Measurements from ENCODE around the gene CEP41. TPM values are rescaled to one million over a fixed set of nuclear protein-coding genes. Genes with fewer than 3 reads are reported as not detected.

The CEP41 gene
- total RNA-seq, 1 donor from 2014 or later = 16.4 TPM

DNA sequence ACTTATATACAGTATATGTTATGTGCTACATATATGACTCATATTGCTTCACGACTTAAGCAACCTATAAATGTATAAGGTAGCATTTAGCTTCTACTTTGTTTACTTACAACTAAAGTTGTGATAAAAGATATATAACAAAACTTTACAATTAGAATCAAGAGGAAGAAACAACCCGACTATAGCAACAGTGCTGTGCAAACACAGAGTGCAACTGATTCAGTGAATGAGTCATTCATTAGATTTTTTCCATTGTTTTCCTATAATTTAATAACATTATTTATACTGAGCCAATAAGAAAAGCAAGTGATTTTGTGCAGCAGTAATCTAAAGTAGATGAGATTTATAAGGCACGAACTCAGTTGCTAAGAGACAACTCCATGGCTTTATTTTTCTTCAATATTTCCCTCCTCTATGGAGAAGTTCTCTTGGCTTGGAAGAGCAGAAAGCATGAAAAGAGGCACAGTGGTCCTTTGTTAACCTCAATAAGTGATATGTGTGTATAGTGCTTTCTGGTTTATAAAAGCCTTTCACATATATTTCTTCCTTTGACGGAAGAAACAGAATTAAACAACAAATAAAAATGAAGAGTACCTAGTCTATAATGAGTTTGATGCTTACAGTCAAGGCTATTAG, 19.8 kb downstream of the CEP41 start:
- peaks cover 32% of the 10 kb centered on the region for H3K4me1 Mint-ChIP-seq (ENCODE audit: unreplicated experiment)
- DNase-seq (ENCODE audit: extremely low spot score, unreplicated experiment) = no peak
- no peaks in the 10 kb centered on the region for H3K9me3 Mint-ChIP-seq (ENCODE audit: unreplicated experiment)
- no peaks in the 10 kb centered on the region for H3K27me3 Mint-ChIP-seq (ENCODE audit: unreplicated experiment)
- H3K27ac Mint-ChIP-seq (ENCODE audit: unreplicated experiment) = peak overlapping the region; percentile 78
- no peaks in the 10 kb centered on the region for H3K36me3 Mint-ChIP-seq (ENCODE audit: unreplicated experiment)
- H3K4me3 Mint-ChIP-seq (ENCODE audit: unreplicated experiment) = no peak overlapping the region
- TF ChIP-seq, protein P1, sequence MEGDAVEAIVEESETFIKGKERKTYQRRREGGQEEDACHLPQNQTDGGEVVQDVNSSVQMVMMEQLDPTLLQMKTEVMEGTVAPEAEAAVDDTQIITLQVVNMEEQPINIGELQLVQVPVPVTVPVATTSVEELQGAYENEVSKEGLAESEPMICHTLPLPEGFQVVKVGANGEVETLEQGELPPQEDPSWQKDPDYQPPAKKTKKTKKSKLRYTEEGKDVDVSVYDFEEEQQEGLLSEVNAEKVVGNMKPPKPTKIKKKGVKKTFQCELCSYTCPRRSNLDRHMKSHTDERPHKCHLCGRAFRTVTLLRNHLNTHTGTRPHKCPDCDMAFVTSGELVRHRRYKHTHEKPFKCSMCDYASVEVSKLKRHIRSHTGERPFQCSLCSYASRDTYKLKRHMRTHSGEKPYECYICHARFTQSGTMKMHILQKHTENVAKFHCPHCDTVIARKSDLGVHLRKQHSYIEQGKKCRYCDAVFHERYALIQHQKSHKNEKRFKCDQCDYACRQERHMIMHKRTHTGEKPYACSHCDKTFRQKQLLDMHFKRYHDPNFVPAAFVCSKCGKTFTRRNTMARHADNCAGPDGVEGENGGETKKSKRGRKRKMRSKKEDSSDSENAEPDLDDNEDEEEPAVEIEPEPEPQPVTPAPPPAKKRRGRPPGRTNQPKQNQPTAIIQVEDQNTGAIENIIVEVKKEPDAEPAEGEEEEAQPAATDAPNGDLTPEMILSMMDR (IDR thresholded peaks at IDR 0.05) = no peak

DNA sequence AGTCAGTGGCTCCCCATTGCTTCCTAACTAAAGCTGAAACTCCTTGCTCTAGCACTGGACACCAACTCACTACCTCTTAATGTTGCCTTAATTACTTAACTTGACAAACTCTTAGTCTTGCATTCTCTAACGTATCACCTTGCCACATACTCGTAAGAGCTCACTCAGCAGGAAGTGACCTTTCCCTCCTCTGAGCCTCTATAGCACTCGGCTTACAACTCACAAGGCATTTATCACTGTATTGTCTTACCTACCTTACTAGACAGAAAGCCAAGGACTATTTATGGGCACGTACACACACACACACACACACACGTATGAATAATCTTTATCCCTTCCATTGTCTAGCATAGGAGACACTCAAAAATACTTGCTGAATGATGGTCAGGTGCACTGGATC, 21.2 kb downstream of the CEP41 start:
- no peaks in the 10 kb centered on the region for H3K27me3 Mint-ChIP-seq (ENCODE audit: unreplicated experiment)
- peaks cover 32% of the 10 kb centered on the region for H3K4me1 Mint-ChIP-seq (ENCODE audit: unreplicated experiment)
- DNase-seq (ENCODE audit: extremely low spot score, unreplicated experiment) = no peak
- H3K9me3 Mint-ChIP-seq (ENCODE audit: unreplicated experiment) = no peaks in the 10 kb centered on the region
- H3K4me3 Mint-ChIP-seq (ENCODE audit: unreplicated experiment) = no peak overlapping the region
- TF ChIP-seq, protein P1 (IDR thresholded peaks at IDR 0.05) = no peak
- H3K27ac Mint-ChIP-seq (ENCODE audit: unreplicated experiment) = no peak overlapping the region
- no peaks in the 10 kb centered on the region for H3K36me3 Mint-ChIP-seq (ENCODE audit: unreplicated experiment)

DNA sequence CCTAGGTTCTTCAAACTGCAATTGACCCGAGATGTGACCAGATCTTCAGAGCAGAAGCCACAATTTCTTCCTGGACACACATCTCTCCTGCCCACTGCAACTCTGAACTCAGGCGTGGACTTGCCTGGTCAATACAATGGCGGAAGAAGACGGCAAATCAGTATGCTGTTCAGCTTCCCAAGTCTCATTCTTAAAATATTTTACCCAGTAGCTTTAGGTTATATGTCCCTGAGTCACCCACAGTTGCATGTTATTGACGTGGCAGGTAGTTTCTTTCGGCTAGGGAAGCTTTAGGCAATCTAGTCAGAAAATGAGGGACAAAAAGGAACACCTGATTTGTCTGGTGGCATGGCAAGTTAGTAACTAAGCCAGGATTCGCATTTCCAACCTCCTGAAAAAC, 22.5 kb downstream of the CEP41 start:
- H3K27ac Mint-ChIP-seq (ENCODE audit: unreplicated experiment) = no peak overlapping the region
- H3K9me3 Mint-ChIP-seq (ENCODE audit: unreplicated experiment) = no peaks in the 10 kb centered on the region
- H3K36me3 Mint-ChIP-seq (ENCODE audit: unreplicated experiment) = no peaks in the 10 kb centered on the region
- no peaks in the 10 kb centered on the region for H3K27me3 Mint-ChIP-seq (ENCODE audit: unreplicated experiment)
- no peak for DNase-seq (ENCODE audit: extremely low spot score, unreplicated experiment)
- peaks cover 37% of the 10 kb centered on the region for H3K4me1 Mint-ChIP-seq (ENCODE audit: unreplicated experiment)
- no peak overlapping the region for H3K4me3 Mint-ChIP-seq (ENCODE audit: unreplicated experiment)
- TF ChIP-seq, protein P1 (IDR thresholded peaks at IDR 0.05) = no peak

DNA sequence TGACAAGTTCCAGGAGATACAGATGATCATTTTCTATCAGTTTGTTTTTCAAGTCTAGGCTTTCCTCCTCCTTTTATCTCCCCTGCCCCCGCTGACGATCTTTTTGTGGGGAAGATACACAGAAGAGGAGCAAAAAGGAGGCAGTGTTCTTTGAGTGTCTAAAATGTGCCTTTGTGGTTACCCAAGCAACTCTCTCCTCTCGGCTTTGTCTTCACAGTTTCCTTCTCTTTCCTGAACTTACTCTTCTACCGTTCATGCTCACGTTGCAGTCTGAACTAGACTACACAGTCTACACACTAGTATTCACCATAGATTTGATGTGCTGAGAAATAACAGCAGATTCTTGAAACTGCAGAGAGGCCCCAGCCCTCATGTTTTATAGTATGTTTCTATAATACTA, 23.6 kb downstream of the CEP41 start:
- Mint-ChIP-seq H3K4me3 (ENCODE audit: unreplicated experiment) (no peak overlapping the region), H3K4me1 (ENCODE audit: unreplicated experiment) (peaks cover 34% of the 10 kb centered on the region), H3K36me3 (ENCODE audit: unreplicated experiment) (no peaks in the 10 kb centered on the region), H3K27ac (ENCODE audit: unreplicated experiment) (no peak overlapping the region), H3K27me3 (ENCODE audit: unreplicated experiment) (no peaks in the 10 kb centered on the region), H3K9me3 (ENCODE audit: unreplicated experiment) (no peaks in the 10 kb centered on the region)
- no peak for DNase-seq (ENCODE audit: extremely low spot score, unreplicated experiment)
- TF ChIP-seq, protein P1 (IDR thresholded peaks at IDR 0.05) = no peak

DNA sequence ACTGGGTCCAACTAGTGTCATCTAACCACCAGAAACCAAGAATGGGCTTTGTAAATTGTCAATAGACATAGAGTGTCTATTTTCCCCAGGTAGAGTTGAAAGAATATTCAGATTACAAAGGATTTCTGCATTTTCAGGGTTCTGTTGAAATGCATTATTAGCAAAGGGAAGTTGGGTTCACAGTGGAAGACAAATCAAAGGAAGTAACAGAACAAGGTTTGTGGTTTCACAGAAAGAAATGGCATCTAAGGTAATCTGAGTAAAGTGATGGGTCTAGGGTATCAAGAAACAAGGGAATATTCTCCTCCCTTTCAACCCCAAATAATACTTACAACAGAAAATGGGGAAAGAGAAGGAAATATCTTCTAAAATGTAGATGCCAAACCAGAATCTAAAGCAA, 25.8 kb downstream of the CEP41 start:
- H3K4me1 Mint-ChIP-seq (ENCODE audit: unreplicated experiment) = peaks cover 21% of the 10 kb centered on the region

More for the DNA sequence above, 25.8 kb downstream of the CEP41 start:
- no peak overlapping the region for H3K4me3 Mint-ChIP-seq (ENCODE audit: unreplicated experiment)
- H3K9me3 Mint-ChIP-seq (ENCODE audit: unreplicated experiment) = no peaks in the 10 kb centered on the region
- peaks cover 6% of the 10 kb centered on the region for H3K36me3 Mint-ChIP-seq (ENCODE audit: unreplicated experiment)
- H3K27ac Mint-ChIP-seq (ENCODE audit: unreplicated experiment) = no peak overlapping the region
- TF ChIP-seq, protein P1 (IDR thresholded peaks at IDR 0.05) = no peak
- H3K27me3 Mint-ChIP-seq (ENCODE audit: unreplicated experiment) = no peaks in the 10 kb centered on the region
- DNase-seq (ENCODE audit: extremely low spot score, unreplicated experiment) = no peak
